DND-41 (cell line): ENCODE measurements around the gene SUPT3H.

ENCODE experiments used
- CTCF ChIP-seq: IDR thresholded peaks from 2 replicates; pipeline ENCODE4 v1.5.1; 2012; ENCODE audit warnings: borderline replicate concordance, low read length, moderate library complexity, mild to moderate bottlenecking; ENCODE audit not compliant: poor library complexity, severe bottlenecking; ENCODE audit errors: extremely low read depth
- EZH2 ChIP-seq: IDR thresholded peaks from 3 replicates; pipeline ENCODE4 v1.6.1; 2012; ENCODE audit warnings: borderline replicate concordance, low read depth, mild to moderate bottlenecking, moderate library complexity, low read length, inconsistent platforms; ENCODE audit not compliant: severe bottlenecking

- no peak for TF ChIP-seq CTCF
- TF ChIP-seq EZH2, result no peak
These were observed 241.2 kb downstream of the SUPT3H start for GRCh38 chr6:45136495-45136894.
